ENCODE measurements around the gene CHRM2. TPM values are rescaled to one million over a fixed set of nuclear protein-coding genes. Genes with fewer than 3 reads are reported as not detected.

CHRM2 gene
- total and polyA plus RNA-seq, 2 donors (not counting 1 experiment from before 2014, with no cell fraction given): 7.9 to 47.1 TPM

DNA sequence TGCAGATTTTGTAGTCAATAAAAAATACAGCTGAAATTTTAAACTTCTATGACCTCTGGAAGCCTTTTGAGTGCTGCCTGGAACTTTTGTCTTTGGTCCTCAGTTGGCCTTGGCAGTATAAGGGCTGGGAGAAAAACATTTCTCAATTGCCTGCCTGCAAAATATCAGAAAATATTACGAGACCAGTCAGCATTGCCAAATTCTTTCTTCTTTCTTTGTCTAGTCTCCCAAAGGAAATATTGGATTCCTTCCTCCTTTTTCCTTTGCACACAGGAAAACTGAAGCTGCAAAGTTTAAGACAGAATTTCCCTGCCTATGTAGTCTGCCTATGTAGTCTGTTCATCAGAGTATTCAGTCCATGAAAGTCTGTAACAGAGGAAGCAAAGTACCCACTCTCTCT, 95.9 kb downstream of the CHRM2 start:
- no peak overlapping the region for H3K4me2 ChIP-seq (ENCODE audit: extremely low read depth, insufficient read depth, low read length)
- H3K27ac ChIP-seq (ENCODE audit: insufficient read depth, low read length): no peak overlapping the region
- H2AFZ ChIP-seq (ENCODE audit: low read length): no peak overlapping the region
- H3K9me3 ChIP-seq (ENCODE audit: control insufficient read depth, insufficient read depth, low read depth, low read length): no peaks in the 10 kb centered on the region
- H3K9ac ChIP-seq (ENCODE audit: insufficient read depth, low read length): no peak overlapping the region
- DNase-seq (ENCODE audit: low read depth in 2 of 2): no peak
- no peak for TF ChIP-seq EZH2 (IDR thresholded peaks at IDR 0.05; ENCODE audit: low read length, missing control alignments)
- TF ChIP-seq, protein P1, sequence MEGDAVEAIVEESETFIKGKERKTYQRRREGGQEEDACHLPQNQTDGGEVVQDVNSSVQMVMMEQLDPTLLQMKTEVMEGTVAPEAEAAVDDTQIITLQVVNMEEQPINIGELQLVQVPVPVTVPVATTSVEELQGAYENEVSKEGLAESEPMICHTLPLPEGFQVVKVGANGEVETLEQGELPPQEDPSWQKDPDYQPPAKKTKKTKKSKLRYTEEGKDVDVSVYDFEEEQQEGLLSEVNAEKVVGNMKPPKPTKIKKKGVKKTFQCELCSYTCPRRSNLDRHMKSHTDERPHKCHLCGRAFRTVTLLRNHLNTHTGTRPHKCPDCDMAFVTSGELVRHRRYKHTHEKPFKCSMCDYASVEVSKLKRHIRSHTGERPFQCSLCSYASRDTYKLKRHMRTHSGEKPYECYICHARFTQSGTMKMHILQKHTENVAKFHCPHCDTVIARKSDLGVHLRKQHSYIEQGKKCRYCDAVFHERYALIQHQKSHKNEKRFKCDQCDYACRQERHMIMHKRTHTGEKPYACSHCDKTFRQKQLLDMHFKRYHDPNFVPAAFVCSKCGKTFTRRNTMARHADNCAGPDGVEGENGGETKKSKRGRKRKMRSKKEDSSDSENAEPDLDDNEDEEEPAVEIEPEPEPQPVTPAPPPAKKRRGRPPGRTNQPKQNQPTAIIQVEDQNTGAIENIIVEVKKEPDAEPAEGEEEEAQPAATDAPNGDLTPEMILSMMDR (conservative IDR thresholded peaks at IDR 0.05 in 1 of 2, IDR thresholded peaks at IDR 0.05 in 1 of 2; ENCODE audit: low read depth in 1 of 2, low read length in 2 of 2): no peak
- no peaks in the 10 kb centered on the region for H3K36me3 ChIP-seq (ENCODE audit: control insufficient read depth, insufficient read depth, low read length)
- no peaks in the 10 kb centered on the region for H3K27me3 ChIP-seq (ENCODE audit: control insufficient read depth, insufficient read depth, low read length)
- no peaks in the 10 kb centered on the region for H3K4me1 ChIP-seq (ENCODE audit: control insufficient read depth, extremely low read depth, insufficient read depth, low read length)
- no peak overlapping the region for H3K4me3 ChIP-seq (replicated peaks in 1 of 4; ENCODE audit: control extremely low read depth in 1 of 4, insufficient read depth in 1 of 4, low read depth in 3 of 4, low read length in 4 of 4)
- no peaks in the 10 kb centered on the region for H4K20me1 ChIP-seq (ENCODE audit: control insufficient read depth, extremely low read depth, insufficient read depth, low read length)
- no peaks in the 10 kb centered on the region for H3K79me2 ChIP-seq (ENCODE audit: control insufficient read depth, insufficient read depth, low read length)

DNA sequence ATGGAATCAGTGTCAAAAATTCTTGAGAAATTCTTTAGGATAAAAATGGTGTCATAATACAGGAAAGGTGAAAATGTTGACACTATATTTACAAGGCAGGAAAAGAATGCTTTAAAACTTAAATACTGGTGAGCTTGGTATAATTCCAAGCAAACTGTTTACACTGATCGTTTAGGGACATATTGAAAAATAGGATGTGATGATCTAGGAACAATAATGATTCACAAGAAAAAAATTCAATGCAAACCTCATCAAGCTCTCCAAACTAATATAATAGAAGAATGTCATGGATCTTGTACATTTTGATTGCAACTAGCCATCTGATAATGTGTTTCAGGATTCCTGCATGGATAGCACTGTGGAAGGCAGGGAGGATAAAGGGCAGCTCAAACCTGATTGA, 98.4 kb downstream of the CHRM2 start:
- Histone ChIP-seq H2AFZ (ENCODE audit: low read length) (no peak overlapping the region), H3K27me3 (ENCODE audit: control insufficient read depth, insufficient read depth, low read length) (no peaks in the 10 kb centered on the region), H3K9ac (ENCODE audit: insufficient read depth, low read length) (no peak overlapping the region), H4K20me1 (ENCODE audit: control insufficient read depth, extremely low read depth, insufficient read depth, low read length) (no peaks in the 10 kb centered on the region), H3K79me2 (ENCODE audit: control insufficient read depth, insufficient read depth, low read length) (no peaks in the 10 kb centered on the region), H3K9me3 (ENCODE audit: control insufficient read depth, insufficient read depth, low read depth, low read length) (no peaks in the 10 kb centered on the region), H3K4me3 (replicated peaks in 1 of 4; ENCODE audit: control extremely low read depth in 1 of 4, insufficient read depth in 1 of 4, low read depth in 3 of 4, low read length in 4 of 4) (no peak overlapping the region), H3K36me3 (ENCODE audit: control insufficient read depth, insufficient read depth, low read length) (no peaks in the 10 kb centered on the region), H3K4me1 (ENCODE audit: control insufficient read depth, extremely low read depth, insufficient read depth, low read length) (peaks cover 1% of the 10 kb centered on the region), H3K4me2 (ENCODE audit: extremely low read depth, insufficient read depth, low read length) (no peak overlapping the region), H3K27ac (ENCODE audit: insufficient read depth, low read length) (no peak overlapping the region)
- TF ChIP-seq, protein P1 (conservative IDR thresholded peaks at IDR 0.05 in 1 of 2, IDR thresholded peaks at IDR 0.05 in 1 of 2; ENCODE audit: low read depth in 1 of 2, low read length in 2 of 2): no peak
- TF ChIP-seq EZH2 (IDR thresholded peaks at IDR 0.05; ENCODE audit: low read length, missing control alignments): no peak
- DNase-seq (ENCODE audit: low read depth in 2 of 2): no peak

DNA sequence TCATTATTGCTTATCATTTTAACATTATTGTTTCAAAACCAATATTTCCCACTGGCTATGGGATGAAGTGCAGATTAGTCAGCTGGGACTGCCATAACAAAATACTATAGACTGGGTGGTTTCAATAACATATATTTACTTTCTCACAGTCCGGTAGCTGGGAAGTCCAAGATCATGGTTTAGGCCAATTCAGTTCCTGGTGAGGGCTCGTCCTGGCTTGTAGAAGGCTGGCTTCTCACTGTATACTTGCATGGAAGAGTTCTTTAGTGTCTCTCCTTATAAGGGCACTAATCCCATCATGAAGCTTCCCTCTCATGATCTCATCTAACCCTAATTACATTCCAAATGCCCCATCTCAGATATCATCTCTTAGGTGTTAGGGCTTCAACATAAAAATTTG, 101.3 kb downstream of the CHRM2 start:
- Histone ChIP-seq H3K9ac (ENCODE audit: insufficient read depth, low read length) (no peak overlapping the region), H3K4me1 (ENCODE audit: control insufficient read depth, extremely low read depth, insufficient read depth, low read length) (peaks cover 2% of the 10 kb centered on the region), H3K4me3 (replicated peaks in 1 of 4; ENCODE audit: control extremely low read depth in 1 of 4, insufficient read depth in 1 of 4, low read depth in 3 of 4, low read length in 4 of 4) (no peak overlapping the region), H3K27me3 (ENCODE audit: control insufficient read depth, insufficient read depth, low read length) (no peaks in the 10 kb centered on the region), H4K20me1 (ENCODE audit: control insufficient read depth, extremely low read depth, insufficient read depth, low read length) (no peaks in the 10 kb centered on the region), H3K4me2 (ENCODE audit: extremely low read depth, insufficient read depth, low read length) (no peak overlapping the region), H3K36me3 (ENCODE audit: control insufficient read depth, insufficient read depth, low read length) (no peaks in the 10 kb centered on the region), H3K9me3 (ENCODE audit: control insufficient read depth, insufficient read depth, low read depth, low read length) (no peaks in the 10 kb centered on the region), H3K79me2 (ENCODE audit: control insufficient read depth, insufficient read depth, low read length) (no peaks in the 10 kb centered on the region), H3K27ac (ENCODE audit: insufficient read depth, low read length) (no peak overlapping the region), H2AFZ (ENCODE audit: low read length) (no peak overlapping the region)
- no peak for DNase-seq (ENCODE audit: low read depth in 2 of 2)
- TF ChIP-seq, protein P1 (conservative IDR thresholded peaks at IDR 0.05 in 1 of 2, IDR thresholded peaks at IDR 0.05 in 1 of 2; ENCODE audit: low read depth in 1 of 2, low read length in 2 of 2): no peak
- no peak for TF ChIP-seq EZH2 (IDR thresholded peaks at IDR 0.05; ENCODE audit: low read length, missing control alignments)
